Stimulated activated CD4-positive, alpha-beta T cell treated with anti-CD3 and anti-CD28 coated beads, Interleukin-4, amount 100 ng/mL, for 48 hours (primary cell): Measurements from ENCODE around the gene VEGFA.

Experiments
- DNase-seq, 2 donors: peaks; one replicate each; pipeline ENCODE4 v3.0.0-alpha.2; 2020; ENCODE audit warnings: low read depth in 2 of 2

The VEGFA gene

DNA sequence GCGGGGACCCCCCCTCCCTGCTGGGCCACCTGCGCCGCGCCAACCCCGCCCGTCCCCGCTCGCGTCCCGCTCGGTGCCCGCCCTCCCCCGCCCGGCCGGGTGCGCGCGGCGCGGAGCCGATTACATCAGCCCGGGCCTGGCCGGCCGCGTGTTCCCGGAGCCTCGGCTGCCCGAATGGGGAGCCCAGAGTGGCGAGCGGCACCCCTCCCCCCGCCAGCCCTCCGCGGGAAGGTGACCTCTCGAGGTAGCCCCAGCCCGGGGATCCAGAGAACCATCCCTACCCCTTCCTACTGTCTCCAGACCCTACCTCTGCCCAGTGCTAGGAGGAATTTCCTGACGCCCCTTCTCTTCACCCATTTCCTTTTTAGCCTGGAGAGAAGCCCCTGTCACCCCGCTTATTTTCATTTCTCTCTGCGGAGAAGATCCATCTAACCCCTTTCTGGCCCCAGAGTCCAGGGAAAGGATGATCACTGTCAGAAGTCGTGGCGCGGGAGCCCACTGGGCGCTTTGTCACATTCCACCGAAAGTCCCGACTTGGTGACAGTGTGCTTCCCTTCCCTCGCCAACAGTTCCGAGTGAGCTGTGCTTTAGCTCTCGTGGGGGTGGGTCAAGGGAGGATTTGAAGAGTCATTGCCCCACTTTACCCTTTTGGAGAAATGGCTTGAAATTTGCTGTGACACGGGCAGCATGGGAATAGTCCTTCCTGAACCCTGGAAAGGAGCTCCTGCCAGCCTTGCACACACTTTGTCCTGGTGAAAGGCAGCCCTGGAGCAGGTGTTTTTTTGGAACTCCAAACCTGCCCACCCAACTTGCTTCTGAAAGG lies 2.1 kb downstream of the VEGFA start:
- peak; percentile 62 to 71 for DNase-seq

DNA sequence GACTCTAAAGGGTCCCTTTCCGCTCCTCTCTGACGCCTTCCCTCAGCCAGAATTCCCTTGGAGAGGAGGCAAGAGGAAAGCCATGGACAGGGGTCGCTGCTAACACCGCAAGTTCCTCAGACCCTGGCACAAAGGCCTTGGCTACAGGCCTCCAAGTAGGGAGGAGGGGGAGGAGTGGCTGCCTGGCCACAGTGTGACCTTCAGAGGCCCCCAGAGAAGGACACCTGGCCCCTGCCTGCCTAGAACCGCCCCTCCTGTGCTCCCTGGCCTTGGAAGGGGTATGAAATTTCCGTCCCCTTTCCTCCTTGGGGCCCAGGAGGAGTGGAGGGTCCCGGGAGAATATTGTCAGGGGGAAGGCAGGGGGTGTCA lies 2.7 kb downstream of the VEGFA start:
- no peak for DNase-seq

DNA sequence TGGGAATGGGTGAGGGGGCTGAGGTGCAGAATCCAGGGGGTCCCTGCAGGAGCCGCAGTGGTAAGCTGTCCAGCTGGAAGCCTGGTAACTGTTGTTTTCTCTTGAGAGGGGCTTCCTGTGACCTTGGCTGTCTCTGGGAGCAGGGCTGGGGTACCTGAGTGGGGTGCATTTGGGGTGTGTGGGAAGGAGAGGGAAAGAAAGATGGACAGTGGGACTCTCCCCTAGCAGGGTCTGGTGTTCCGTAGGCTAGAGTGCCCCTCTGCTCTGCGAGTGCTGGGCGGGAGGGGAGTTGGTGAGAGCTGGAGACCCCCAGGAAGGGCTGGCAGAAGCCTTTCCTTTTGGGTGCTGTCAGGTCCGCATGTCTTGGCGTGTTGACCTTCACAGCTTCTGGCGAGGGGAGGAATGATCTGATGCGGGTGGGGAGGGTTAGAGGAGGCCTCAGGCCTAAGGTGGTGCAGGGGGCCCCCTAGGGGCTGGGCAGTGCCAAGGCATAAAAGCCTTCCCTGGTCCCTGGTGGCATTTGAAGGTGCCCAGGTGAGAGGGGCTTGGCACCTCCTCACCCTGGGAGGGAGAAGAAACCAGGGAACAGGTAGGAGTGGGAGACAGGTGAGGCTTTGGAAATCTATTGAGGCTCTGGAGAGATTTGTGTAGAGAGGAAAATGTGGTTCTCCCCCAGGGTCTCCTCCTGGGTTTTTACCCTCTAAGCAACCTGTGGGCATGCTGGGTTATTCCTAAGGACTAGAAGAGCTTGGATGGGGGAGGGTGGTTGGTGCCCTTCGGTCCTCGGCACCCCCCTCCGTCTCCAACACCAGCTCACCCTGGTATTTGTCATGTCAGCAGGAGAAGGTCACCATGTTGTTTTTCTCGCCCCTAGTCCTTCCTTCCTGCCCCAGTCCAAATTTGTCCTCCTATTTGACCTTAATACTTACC lies 3.3 kb downstream of the VEGFA start:
- peak; percentile 56 to 60 for DNase-seq

DNA sequence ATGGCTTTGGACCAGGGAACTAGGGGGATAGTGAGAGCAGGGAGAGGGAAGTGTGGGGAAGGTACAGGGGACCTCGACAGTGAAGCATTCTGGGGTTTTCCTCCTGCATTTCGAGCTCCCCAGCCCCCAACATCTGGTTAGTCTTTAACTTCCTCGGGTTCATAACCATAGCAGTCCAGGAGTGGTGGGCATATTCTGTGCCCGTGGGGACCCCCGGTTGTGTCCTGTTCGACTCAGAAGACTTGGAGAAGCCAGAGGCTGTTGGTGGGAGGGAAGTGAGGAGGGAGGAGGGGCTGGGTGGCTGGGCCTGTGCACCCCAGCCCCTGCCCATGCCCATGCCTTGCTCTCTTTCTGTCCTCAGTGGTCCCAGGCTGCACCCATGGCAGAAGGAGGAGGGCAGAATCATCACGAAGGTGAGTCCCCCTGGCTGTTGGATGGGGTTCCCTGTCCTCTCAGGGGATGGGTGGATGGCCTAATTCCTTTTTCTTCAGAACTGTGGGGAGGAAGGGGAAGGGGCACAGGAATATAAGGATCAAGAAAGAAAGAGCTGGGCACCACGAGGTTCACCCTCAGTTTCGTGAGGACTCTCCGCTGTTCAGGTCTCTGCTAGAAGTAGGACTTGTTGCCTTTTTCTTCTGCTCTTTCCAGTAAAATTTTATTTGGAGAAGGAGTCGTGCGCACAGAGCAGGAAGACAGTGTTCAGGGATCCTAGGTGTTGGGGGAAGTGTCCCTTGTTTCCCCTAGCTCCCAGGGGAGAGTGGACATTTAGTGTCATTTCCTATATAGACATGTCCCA lies 4.2 kb downstream of the VEGFA start:
- DNase-seq, result no peak

DNA sequence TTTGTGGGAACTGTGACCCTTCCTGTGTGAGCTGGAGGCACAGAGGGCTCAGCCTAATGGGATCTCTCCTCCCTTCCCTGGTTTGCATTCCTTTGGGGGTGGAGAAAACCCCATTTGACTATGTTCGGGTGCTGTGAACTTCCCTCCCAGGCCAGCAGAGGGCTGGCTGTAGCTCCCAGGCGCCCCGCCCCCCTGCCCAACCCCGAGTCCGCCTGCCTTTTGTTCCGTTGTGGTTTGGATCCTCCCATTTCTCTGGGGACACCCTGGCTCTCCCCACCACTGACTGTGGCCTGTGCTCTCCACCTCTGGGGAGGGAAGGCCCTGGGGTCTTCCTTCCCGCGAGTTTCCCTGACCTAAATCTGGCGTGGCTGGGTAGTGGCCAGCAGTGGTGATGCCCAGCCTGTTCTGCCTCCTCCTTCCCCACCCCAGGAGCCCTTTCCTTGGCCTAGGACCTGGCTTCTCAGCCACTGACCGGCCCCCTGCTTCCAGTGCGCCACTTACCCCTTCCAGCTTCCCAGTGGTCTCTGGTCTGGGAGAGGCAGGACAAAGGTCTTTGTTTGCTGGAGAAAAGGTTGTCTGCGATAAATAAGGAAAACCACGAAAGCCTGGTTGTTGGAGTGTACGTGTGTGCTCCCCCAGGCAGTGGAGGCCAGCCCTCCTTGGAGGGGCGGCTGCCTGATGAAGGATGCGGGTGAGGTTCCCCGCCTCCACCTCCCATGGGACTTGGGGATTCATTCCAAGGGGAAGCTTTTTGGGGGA lies 4.9 kb downstream of the VEGFA start:
- peak; percentile 60 to 63 for DNase-seq

DNA sequence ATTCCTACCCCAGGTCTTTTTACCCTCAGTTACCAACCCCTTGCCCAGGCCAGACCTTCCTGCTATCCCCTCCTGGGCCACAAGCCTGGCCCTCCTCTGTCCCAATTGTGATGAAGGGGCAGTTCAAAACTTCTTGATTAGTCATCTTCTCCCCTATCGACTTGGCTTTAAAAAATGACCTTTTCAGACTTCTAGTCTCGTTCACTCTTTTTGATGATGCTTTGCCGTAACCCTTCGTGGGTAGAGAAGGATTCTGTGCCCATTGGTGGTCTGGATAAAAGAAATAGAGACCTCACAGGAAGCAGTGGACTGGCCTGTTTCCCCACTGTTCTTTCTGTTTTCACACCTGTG lies 5.5 kb downstream of the VEGFA start:
- DNase-seq, result no peak

DNA sequence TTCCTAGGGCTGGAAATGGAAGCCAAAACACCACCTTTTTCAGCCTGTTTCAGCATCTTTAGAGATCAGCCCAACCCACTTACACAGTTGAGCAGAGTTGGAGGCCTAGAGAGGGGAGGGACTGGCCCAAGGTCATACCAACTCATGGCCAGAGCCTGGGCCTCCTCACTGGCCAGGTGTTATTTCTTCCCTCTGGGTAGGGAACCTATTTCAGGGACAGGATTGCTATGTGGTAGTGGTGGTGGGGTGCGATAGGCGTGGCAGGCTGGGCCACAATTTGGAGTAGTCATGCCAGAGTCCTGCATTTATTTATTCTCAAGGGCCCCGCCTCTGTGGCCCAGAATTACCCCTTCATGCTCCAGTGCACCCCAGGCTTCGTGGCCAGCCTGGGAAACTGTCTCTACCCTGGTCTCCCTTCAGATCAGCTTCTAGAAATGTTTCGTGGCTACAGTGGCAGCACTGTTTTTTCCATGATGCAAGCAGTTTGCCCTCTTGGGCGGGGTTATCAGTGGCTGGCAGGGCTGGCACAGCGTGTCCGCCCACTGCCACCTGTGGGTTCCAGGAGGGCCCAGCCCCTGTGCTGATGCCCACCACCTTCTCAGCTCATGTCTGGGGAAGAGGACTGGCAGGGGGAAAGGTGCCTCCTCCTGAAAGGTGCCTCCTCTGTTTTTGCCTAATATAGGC lies 6.2 kb downstream of the VEGFA start:
- no peak for DNase-seq

DNA sequence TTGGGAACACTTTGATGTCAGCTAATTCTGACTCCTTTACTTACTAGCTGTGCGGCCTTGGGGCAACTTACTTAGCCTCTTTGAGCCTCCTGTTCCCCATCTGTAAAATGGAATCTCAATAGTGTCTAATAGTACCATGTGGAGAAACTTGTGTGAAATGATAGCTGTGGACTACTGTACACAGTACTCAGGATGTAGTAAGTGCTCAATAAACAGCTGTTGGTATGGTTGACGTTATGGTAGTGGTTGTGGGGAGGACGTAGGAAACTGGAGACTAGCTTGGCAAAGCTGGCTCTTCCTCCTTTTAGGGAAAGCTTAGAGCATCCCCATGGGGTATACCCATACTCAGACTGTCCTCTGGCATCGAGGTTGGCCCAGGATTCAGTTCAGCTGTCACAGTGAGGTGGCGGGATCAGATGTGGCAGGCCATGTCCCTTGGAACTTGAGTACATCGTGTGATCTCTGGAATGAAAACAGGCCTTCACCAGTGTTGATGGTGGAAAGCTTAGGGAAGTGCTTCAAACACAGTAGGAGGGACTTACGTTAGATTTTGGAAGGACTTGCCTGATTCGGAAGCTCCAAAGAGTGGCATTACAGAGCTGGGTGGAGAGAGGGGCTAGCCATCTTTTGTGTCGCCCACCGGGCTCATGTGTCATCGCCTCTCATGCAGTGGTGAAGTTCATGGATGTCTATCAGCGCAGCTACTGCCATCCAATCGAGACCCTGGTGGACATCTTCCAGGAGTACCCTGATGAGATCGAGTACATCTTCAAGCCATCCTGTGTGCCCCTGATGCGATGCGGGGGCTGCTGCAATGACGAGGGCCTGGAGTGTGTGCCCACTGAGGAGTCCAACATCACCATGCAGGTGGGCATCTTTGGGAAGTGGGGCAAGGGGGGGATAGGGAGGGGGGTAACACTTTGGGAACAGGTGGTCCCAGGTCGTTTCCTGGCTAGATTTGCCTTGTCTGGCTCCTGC lies 7.1 kb downstream of the VEGFA start:
- DNase-seq, result no peak

DNA sequence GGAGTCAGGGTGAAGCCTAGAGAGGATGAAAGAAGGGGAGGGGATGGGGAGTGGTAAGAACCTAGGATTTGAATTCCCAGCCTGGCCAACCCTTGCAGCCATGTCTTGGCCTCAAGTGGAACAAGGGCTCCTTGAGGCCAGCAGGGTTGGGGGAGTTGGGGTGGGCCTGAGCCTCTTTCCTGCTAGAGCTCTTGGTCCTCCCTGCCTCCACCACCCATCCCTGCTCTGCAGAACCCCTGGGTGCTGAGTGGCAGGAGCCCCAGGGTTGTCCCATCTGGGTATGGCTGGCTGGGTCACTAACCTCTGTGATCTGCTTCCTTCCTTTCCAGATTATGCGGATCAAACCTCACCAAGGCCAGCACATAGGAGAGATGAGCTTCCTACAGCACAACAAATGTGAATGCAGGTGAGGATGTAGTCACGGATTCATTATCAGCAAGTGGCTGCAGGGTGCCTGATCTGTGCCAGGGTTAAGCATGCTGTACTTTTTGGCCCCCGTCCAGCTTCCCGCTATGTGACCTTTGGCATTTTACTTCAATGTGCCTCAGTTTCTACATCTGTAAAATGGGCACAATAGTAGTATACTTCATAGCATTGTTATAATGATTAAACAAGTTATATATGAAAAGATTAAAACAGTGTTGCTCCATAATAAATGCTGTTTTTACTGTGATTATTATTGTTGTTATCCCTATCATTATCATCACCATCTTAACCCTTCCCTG lies 8.3 kb downstream of the VEGFA start:
- no peak for DNase-seq

DNA sequence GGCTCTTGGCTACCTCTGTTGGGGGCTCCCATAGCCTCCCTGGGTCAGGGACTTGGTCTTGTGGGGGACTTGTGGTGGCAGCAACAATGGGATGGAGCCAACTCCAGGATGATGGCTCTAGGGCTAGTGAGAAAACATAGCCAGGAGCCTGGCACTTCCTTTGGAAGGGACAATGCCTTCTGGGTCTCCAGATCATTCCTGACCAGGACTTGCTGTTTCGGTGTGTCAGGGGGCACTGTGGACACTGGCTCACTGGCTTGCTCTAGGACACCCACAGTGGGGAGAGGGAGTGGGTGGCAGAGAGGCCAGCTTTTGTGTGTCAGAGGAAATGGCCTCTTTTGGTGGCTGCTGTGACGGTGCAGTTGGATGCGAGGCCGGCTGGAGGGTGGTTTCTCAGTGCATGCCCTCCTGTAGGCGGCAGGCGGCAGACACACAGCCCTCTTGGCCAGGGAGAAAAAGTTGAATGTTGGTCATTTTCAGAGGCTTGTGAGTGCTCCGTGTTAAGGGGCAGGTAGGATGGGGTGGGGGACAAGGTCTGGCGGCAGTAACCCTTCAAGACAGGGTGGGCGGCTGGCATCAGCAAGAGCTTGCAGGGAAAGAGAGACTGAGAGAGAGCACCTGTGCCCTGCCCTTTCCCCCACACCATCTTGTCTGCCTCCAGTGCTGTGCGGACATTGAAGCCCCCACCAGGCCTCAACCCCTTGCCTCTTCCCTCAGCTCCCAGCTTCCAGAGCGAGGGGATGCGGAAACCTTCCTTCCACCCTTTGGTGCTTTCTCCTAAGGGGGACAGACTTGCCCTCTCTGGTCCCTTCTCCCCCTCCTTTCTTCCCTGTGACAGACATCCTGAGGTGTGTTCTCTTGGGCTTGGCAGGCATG lies 9.2 kb downstream of the VEGFA start:
- DNase-seq, result no peak

DNA sequence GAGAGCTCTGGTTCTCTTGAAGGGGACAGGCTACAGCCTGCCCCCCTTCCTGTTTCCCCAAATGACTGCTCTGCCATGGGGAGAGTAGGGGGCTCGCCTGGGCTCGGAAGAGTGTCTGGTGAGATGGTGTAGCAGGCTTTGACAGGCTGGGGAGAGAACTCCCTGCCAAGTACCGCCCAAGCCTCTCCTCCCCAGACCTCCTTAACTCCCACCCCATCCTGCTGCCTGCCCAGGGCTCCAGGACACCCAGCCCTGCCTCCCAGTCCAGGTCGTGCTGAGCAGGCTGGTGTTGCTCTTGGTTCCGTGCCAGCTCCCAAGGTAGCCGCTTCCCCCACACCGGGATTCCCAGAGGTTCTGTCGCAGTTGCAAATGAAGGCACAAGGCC lies 9.8 kb downstream of the VEGFA start:
- DNase-seq, result no peak

DNA sequence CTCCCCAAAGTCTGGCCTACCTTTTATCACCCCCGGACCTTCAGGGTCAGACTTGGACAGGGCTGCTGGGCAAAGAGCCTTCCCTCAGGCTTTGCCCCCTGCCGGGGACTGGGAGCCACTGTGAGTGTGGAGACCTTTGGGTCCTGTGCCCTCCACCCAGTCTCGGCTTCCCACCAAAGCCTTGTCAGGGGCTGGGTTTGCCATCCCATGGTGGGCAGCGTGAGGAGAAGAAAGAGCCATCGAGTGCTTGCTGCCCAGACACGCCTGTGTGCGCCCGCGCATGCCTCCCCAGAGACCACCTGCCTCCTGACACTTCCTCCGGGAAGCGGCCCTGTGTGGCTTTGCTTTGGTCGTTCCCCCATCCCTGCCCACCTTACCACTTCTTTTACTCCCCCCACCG lies 10.3 kb downstream of the VEGFA start:
- no peak for DNase-seq

DNA sequence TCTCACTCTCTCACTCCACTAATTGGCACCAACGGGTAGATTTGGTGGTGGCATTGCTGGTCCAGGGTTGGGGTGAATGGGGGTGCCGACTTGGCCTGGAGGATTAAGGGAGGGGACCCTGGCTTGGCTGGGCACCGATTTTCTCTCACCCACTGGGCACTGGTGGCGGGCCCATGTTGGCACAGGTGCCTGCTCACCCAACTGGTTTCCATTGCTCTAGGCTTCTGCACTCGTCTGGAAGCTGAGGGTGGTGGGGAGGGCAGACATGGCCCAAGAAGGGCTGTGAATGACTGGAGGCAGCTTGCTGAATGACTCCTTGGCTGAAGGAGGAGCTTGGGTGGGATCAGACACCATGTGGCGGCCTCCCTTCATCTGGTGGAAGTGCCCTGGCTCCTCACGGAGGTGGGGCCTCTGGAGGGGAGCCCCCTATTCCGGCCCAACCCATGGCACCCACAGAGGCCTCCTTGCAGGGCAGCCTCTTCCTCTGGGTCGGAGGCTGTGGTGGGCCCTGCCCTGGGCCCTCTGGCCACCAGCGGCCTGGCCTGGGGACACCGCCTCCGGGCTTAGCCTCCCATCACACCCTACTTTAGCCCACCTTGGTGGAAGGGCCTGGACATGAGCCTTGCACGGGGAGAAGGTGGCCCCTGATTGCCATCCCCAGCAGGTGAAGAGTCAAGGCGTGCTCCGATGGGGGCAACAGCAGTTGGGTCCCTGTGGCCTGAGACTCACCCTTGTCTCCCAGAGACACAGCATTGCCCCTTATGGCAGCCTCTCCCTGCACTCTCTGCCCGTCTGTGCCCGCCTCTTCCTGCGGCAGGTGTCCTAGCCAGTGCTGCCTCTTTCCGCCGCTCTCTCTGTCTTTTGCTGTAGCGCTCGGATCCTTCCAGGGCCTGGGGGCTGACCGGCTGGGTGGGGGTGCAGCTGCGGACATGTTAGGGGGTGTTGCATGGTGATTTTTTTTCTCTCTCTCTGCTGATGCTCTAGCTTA lies 11.2 kb downstream of the VEGFA start:
- no peak for DNase-seq

DNA sequence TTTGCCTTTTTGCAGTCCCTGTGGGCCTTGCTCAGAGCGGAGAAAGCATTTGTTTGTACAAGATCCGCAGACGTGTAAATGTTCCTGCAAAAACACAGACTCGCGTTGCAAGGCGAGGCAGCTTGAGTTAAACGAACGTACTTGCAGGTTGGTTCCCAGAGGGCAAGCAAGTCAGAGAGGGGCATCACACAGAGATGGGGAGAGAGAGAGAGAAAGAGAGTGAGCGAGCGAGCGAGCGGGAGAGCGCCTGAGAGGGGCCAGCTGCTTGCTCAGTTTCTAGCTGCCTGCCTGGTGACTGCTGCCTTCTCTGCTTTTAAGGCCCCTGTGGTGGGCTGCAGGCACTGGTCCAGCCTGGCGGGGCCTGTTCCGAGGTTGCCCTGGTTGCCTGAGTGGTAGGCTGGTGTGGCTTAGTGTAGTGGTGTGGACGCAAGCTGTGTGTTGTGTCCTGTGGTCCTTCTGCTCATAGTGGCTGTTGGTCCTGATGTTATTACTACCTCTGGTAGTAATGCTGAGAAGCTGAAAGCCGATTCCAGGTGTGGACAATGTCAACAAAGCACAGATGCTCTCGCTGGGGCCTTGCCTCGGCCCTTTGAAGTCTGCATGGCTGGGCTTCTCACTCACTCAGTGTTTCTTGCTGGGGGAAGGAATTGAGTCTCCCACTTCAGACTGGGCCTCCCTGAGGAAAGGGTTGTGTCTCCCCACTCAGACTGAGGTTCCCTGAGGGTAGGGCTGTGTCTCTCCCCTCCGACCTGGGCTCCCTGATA lies 12.1 kb downstream of the VEGFA start:
- DNase-seq, result no peak

DNA sequence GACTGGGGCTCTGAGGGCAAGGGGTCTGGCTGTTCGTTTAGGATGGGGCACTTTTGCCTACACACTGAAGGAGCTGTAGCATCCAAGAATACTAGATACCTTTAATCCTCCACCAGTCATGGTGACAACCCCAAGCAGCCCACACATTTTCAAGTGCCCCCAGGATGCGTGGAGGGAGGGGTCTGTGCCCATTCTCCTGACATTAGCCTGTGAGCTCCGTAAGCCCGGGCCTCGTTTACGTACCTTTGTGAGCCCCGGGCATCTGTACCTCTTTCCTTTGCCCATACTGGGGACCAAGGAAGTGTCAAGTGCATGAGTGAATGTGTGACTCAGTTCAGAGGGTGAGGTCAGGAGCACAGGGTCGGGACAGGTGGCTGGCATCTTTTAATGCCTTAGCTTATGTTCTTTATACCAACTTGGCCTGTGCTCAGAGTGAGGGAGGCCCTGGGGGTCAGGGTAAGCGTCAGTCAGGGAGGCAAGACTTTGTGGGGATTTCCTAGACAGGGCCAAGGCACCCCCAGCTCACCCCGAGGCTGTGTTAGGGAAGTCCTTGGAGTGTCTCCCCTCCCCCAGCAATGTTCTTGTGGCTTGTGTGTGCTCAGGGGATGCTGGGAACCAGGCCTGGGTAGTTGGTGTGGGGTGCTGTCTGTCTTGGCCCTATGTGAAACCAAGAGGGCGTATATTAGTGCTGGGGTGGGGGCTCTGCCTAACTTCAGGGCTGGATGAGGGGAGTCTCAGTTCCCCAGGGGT lies 12.9 kb downstream of the VEGFA start:
- no peak for DNase-seq
